Stomach (tissue), 4 donors: ENCODE results near the gene RIN3.

Source experiments
- EP300 ChIP-seq: sonication (generic); formaldehyde crosslinking; IDR thresholded peaks from one replicate; pipeline ENCODE4 v1.6.1; 2017; ENCODE audit warnings: antibody characterized with exemption
- POLR2A ChIP-seq, 4 donors: fragments of 450-650 bp; IDR thresholded peaks; one replicate each; pipeline ENCODE4 v1.6.1; 2016; ENCODE audit warnings: antibody characterized with exemption in 4 of 4, control low read depth in 2 of 4, mild to moderate bottlenecking in 1 of 4, moderate library complexity in 1 of 4
- TF ChIP-seq, protein P1 (sequence below), 7 experiments: fragments of 450-650 bp in 4 of 7; fragments of 200-600 bp in 3 of 7; sonication (generic) in 3 of 7; IDR thresholded peaks; one replicate each; pipeline ENCODE4 v1.5.1; 2016 to 2019; ENCODE audit warnings: antibody characterized with exemption in 7 of 7, control low read depth in 2 of 7, mild to moderate bottlenecking in 1 of 7

DNA sequence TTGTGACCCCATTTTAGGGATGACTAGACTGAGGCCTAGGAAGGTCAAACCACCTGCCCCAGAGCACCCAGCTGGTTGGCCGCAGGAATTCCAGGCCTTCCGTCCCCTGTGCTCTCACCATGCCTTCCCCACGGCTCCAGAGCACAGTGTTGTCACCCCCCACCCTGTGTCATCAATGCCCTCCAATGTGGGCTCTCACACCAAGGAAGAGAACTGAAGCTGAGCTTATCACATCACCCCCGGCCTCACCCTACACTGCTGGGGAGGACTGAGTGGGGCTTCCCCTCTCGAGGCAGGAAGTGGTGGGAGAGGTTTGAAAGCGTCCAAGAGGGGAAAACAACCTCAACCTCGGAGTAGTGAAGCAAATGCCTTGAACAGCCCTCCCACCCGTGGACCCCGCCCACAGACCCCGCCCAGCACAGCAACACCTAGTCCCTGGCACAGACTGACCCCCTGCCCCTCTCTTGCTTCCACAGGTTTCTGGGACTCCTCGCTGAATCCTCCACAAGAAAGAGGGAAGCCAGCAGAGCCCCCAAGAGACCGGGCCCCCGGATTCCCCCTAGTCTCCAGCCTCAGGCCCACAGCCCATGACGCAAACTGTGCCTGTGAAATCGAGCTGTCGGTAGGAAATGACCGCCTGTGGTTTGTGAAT is 137.7 kb downstream of the RIN3 start:
- TF ChIP-seq EP300 (no peak), POLR2A (IDR thresholded peaks at IDR 0.05) (no peak)
- TF ChIP-seq, protein P1, sequence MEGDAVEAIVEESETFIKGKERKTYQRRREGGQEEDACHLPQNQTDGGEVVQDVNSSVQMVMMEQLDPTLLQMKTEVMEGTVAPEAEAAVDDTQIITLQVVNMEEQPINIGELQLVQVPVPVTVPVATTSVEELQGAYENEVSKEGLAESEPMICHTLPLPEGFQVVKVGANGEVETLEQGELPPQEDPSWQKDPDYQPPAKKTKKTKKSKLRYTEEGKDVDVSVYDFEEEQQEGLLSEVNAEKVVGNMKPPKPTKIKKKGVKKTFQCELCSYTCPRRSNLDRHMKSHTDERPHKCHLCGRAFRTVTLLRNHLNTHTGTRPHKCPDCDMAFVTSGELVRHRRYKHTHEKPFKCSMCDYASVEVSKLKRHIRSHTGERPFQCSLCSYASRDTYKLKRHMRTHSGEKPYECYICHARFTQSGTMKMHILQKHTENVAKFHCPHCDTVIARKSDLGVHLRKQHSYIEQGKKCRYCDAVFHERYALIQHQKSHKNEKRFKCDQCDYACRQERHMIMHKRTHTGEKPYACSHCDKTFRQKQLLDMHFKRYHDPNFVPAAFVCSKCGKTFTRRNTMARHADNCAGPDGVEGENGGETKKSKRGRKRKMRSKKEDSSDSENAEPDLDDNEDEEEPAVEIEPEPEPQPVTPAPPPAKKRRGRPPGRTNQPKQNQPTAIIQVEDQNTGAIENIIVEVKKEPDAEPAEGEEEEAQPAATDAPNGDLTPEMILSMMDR (IDR thresholded peaks at IDR 0.05): no peak
